CD4-positive, alpha-beta T cell treated with Interleukin-1 beta for 1 hour (primary cell): ENCODE data around the gene KCNN3.

Experiments
- DNase-seq, 2 donors: peaks; one replicate each; pipeline ENCODE4 v3.0.0-alpha.2; 2020 to 2022

The KCNN3 gene

DNA sequence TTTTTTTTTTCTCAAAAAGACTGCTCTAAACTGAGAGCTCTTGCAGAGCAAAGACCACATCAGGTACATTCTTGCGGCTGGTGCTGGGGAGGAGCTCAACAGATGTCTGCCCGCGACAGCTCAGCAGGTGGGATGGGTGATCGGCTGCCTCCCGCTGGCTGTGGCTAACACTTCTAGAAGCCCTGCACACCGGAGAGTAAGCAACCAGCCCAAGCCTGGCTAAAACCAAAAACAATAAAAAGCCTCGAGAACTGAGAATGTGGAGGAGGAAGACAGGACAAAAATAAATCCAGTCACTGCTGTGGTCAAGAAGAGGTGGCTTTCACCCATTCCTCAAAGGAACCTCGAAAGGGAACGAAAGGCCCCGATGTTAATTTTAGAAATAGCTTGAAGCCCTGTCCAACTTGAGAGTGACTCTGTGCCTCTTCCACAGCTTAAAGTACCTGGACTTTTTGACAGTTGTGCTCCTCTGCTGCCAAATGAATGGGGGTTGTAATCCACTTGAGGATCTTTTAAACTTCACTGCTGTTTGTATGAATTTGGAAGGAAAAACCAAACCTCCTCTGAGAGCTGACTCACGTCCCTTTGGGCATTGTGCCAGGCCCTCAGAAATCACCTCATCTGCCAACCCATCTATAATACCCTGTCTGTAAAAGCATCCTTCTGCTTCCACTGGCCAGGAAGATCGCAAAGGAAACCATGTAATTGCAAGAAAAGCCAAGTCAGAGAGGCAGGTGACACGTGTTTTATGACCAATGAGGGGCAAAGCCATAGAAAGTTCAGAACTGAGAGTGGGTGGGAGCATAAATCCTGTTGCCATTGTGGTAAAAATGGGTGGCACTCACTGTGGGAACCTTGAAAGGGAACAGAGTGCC, 78.6 kb downstream of the KCNN3 start:
- DNase-seq, result peak; percentile 80 to 86

DNA sequence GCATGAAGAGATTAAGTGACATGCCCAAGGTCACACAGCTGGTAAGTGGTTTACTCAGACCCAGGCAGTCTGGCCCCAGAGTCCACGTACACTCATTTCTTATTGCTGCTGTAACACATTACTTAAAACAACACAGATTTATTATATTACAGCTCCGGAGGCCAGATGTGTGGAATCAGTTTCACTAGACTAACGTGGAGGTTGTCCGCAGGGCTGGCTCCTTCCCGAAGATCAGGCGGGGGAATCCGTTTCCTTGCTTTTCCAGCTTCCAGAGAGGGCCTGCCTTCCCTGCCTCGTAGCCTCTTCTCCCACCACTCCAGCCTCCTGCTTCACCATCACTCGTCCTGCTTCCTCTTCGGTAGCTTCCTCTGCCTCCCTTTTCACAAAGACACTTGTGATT, 81.2 kb downstream of the KCNN3 start:
- DNase-seq, result no peak

DNA sequence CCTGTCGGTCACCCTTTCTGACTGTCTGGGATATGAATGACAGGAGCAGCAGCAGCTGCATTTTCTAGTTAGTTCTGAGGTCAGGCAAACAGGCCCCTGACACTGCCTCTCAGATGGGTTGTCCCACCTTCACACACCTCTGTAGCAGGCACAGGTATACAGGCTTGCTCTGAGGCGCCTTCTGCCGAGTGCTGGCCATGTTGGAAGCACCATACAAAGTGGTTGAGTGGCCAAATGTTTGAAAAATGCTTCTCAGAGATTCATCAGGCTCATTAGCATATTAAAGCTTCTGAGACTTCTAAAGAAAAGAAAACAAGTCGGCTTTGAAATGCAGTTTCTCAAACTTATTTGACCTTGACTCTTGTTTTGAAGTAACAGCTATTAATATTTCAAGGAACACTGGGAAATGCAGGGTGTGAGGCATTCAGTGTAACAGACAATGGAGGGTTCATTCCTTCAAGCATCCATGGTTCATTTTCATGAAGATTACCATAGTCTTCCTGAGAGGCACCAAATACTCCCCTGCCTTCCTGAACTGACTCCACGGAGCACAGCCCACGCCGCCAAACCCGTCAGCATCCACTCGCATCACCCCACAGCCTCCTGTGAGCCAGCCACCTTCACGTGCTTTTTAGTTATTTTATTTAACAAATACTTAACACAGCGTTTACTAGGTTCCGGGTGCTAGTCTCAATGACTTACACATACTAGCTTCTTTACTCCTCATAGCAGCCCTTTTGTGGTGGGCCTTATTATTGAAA, 81.8 kb downstream of the KCNN3 start:
- no peak for DNase-seq

DNA sequence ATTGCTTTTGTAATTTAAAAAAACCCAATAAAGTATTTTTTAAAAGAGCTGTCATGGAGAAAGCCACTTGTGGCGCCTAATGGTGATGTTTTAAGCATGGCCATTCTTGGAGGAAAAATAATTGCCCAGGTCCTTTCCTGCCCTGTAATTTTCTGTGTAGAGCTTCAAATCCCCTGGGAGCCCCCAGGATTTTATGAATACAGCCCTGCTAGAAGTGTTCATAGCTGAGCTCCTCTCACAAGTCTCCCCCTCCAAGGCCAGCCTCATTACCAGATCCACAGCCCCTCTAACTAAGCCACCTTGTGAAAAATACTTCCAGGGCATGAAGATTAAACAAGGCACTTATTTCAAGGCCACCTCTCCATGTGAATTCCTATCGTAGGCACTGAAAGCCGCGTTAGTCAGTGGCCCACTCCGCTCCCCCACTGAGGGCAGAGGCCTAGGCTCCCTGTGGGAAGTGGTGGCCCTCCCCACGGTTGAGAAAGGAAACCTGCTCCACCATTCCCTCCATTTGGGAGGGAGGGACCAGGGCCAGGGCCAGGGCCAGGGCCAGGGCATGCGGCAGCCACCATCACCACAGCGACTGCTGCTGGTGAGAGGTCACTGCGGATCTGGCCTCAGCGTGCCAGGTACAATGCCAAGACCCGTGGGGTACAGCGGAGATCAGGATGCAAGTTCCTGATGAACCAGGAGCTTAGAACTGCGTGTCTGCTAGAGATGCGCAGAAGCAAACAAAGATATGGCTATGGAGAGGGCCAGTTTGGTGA, 83.1 kb downstream of the KCNN3 start:
- no peak for DNase-seq

DNA sequence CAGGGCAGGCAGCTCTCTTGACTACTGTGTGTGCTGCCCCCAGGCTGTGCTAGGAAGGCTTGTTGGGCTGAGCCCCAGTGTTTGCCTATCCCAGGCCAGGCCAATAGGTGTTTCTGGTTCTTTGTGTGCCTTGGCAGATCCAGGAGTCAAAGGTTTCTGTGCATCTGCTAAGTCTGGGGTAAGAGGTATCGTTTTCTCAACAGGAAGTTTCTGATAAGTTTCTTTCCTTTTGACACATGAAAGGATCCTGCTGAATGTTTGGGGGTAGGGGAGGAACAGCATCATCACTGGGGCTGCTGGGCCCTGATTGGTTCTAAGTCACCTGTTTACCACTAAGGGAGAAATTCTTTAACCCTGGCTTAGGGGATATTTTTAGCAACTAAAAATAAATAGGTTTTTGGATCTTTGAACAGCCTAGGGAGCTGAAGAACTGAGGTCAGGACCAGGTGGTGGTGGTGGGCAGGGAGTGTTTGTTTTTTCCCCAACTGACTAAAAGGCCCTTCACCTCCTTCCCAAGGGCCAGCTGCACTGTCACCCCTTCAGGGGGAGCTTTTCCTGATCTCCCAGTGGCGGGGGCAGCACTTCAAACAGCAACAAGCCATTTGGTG, 85.1 kb downstream of the KCNN3 start:
- DNase-seq, result peak; percentile 61 to 71

DNA sequence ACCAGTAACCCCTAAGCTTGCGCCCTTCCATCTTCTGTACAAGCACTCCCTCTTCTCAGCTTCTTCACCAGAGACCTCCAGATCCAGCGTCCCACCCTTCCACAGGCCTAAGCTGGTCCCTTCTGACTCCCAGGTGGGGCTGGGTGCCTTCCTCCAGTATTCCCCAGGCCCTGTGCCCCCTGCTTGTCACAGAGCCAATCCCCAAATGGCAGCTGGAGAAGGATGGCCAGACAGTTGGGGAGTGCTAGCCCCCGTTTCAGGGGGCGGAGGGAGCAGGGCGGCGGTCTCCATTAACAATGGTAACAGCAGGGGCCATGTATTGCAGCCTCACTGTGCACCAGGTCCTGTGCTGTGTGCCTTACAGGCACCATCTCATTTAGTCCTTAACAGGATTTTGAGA, 85.7 kb downstream of the KCNN3 start:
- no peak for DNase-seq

DNA sequence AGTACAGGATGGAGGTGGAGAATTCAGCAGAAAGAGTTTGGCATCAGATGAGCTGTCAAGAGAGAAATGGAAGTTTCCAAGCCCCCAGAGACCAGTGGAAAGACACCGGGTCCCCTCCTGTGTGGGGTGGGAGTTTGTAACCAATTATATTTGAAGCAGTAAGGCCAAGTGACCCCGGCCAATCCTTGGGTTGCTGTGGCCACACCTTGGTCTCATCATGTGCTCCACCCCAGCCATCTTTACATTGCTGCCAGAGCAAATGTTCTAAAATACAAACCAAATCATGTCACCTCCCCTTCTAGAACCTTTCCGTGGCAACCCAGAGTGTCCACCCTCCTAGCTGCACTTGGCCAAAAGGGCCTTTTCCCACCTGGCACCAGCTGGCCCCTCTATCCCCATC, 86.1 kb downstream of the KCNN3 start:
- DNase-seq, result no peak

DNA sequence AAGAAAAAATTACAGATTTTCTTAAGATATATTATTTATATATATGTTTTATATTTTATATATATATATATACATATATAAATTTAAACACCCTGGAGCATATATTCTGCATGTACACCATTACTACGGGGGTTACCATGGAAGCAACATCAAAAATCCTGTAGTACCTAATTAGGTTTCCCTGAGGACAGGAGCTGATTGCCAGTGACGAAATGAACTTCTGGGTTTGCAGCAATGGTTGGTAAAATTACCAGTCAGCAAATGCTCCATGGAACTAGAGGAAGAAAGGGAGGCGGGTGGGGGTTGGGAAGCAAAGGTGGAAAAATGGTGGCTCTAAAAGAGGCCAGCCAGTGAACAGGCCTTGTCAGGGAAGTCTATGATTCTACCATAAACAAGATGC, 89.5 kb downstream of the KCNN3 start:
- no peak for DNase-seq

DNA sequence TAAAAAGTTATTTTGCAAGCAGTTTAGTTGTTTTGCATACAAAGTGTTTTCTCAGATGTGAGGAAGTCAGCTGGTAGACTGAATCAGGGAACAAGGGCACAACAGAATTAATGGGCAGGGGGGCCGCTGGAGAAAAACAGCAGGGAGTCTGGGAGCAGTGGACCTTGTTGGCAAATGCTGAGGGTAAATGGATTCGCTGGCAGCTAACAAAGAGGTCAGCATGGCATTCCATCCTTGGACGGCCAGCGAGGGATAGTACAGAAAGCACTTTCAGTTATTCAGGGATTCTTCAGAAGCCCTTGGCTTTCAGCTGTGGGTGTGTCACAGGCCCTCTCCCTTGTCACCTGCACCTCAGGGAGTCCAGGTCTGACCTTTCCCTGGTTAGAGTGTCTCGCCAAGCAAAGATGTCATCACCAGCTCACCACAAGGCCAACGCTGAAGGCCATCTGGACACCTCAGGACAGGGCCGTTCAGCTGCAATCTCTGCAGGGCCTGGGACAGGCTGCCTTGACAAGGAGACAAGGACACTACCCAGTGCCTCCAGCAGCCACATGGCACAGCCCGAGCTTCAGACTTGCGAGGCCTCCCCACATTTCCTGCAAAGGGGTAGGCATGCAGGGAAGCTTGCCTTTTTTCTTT, 90.4 kb downstream of the KCNN3 start:
- DNase-seq, result no peak

DNA sequence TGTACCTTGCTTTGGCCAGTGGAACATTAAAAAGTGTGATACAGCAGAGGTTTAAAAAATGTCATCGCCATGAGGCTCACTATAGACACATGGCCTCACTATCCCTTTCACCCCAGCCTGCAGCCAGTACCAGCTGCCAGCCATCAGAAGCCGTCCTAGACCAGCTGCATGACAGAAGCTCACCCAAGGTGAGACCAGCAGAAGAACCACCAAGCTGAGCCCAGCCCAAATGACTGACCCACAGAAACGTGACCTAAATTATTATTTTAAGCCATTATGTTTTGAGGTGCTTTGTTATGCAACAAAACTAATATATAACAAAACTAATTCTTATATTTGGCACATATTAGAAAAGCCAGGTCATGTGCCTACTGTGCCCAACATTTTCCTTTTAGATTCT, 91.1 kb downstream of the KCNN3 start:
- DNase-seq, result no peak

DNA sequence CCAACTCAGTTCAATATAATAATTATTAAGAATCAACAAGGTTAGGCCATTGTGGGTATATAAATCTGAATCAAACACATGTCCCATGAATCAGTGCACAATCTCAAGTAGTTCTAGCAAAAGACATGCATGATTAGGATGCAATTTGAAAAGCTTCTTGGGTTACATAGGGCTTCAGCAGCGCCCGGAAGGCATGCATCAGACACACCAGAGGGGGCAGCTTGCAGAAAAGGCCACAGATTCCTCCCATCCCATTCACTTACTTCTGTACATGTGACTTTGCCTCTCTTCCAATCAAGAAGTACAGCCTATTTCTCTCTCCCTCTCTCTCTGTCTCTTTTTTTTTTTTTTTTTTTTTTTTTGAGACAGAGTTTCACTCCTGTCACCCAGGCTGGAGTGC, 91.8 kb downstream of the KCNN3 start:
- DNase-seq, result no peak

DNA sequence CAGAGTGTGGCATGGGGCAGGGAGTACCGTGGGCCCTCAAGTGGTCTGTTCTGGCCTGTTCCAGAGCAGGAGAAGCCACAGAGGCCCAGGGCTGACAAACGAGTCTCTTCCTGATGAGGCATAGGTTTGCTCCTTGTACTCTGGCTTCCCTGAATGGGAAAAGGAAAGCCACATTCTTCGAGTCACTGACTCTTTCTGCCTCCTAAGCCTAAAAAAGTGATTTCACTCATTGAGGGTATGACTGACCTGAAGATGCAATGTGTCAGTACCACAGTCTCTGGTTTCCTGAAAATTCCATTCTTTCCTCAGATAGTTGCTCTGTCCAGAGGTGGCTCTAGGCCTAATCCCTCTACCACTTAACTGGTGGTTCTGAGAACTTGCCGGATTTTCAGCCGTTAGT, 92.3 kb downstream of the KCNN3 start:
- DNase-seq, result no peak

DNA sequence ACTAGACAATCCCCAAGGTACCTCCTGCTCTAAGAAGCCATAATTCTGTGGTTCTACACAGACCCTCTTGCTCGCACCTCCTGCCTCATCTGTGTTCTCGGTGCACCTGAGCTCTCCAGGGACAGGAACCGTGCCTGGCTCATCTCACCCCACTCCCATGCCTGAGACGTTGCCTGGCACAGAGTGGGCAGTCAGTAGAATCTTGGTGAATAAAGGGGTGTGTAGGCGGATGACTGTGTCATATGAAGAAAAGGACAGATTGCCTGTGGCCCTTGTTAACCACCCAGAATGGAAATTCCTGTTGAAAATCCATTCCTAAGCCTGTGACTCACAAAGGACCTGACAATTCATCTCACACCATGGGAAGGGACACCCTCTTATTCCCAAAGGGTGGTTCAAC, 92.9 kb downstream of the KCNN3 start:
- no peak for DNase-seq

DNA sequence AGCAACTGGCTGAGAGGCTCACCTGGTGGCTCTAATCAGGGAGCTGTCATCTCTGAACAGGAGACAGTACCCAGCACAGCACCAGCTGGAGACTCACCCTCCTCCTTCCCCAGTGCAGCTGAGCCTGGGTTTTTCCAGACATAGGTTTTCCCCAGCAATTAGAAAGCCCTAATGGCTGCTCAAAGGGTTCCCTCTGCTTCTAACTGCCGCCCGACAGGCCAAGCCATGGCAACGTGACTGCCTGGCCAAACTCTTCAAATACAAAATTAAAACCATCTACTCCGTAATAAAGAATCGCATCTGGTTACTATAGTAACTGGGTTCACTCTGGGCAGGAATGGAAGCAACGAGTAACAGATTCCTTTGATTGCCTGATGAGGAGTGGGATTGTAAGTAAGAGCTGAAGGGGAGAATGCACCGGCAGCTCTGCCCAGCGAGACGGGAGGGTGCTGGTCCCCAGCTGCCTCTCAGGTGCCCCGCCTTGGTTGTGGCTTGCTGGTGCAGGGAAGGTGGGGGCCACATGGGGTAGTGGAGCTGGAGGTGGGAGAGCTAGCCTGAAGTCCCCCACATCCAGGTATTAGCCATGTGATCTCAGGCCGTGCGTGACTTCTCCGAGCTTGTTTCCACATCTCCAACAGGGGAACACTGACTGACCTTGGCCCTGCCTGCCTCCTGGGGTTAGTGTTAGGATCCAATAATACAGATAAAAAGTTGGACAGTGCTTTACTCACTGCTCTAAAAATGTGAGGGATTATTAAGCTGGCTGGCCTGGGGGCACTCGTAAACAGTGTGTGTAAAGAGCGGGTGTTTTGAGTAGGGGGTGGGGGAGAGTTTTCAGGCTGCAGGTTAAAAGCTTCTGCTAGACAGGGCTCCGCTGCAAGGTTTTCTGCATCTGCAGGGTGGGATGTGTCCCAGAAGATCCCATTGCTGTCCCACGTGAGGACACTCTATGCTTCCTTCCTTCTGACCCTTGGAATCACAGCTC, 94.2 kb downstream of the KCNN3 start:
- no peak for DNase-seq

DNA sequence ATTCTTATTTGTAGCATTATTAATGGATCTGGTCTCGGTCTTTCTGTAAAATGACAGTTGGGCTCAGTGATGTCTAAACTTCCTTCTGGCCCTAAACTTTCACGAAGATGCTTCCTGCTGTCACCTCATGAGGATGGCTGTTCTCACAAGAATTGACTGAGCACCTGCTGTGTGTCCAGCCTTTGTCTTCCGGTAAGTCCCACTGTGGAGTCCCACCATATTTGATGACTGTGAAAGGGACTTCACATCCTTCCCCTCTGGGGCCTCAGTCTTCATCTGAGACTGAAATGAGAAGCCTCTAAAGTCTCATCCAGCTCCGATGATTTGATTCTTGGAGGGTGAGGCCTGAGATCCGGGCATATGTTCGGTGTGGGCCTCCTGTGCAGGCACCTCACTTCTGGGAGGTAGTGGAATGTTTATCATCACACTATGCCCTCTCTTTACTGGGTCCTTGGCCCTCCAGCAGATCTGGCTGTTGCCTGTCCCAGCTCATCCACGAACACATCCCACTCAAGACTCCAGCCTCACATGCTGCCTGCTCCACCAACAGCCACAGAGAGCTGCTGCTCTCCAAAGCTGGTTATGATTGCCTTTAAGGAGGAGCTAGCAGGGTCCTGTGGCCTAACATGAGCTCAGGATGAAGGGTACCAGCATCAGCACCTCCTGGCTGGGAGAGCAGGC, 95.8 kb downstream of the KCNN3 start:
- DNase-seq, result no peak

DNA sequence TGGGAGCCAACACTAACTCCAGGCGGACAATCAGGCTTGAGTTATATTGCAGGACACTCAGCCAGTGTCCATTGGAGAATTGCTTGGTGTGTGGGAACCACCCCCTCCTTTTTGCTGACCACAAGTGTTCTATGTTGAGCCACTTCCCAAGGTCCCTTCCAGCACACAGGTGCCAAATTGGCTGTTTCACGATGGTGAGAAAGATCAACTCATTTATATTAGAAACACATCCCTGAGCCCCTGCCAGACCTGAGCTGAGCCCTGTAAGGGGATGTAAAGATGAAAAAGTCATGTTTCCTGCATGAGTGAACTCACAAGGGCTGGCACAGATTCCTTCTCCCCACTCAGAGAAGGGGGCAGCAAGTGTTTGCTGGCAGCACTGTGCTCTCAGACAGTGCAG, 96.5 kb downstream of the KCNN3 start:
- DNase-seq, result no peak

DNA sequence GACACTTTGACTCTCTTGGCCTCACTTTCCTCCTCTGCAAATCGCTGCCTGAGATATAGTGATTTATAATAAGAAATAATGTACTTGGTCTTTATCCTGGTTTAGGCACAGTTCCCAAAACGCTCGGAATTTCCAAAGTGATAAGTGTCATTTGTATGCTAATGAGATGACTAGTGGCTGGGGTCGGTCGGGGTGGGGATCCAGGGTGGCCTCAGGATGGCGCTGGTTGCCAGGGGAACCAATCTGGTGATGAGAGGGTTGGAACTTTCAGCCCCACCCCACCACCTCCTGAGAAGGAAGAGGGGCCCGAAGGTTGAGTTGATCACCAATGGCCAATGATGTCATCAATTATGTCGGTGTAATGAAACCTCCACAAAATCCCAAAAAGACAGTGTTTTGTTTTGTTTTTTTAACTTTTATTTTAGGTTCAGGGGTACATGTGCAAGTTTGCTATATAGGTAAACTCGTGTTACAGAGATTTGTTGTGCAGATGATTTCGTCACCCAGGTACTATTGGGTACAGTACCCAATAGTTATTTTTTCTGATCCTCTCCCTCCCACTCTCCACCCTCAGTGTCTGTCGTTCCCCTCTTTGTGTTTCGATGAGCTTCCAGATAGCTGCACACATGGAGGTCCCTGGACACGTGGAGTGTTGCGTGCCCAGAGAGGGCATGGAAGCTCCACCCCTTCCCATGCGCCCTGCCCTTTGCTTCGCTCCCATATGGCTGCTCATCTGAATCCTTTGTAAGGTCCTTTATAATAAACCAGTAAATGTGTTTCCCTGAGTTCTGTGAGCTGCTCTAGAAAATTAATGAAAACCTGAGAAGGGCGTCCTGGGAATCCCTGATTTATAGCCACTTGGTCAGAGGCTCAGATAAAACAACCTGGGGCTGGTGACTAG, 97.2 kb downstream of the KCNN3 start:
- DNase-seq, result peak; percentile 4 to 29

DNA sequence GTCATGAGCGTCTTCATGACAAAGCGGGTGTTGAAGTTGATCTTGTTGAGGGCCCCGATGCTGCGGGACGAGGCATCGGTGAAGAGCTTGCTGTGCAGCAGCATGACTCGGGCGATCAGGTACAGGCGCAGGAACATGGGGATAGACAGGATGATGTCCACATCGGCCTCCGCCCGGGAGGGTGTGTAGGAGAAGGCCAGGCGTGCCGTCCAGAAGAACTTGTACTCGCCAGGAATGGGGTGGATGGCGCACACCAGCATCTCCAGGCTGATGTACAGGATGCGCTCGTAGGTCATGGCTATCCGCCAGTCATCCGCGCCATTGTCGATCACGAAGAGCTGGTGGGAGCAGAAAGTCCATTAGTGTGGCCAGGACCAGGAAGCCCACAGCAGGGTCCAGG, 98.0 kb downstream of the KCNN3 start:
- DNase-seq, result no peak

DNA sequence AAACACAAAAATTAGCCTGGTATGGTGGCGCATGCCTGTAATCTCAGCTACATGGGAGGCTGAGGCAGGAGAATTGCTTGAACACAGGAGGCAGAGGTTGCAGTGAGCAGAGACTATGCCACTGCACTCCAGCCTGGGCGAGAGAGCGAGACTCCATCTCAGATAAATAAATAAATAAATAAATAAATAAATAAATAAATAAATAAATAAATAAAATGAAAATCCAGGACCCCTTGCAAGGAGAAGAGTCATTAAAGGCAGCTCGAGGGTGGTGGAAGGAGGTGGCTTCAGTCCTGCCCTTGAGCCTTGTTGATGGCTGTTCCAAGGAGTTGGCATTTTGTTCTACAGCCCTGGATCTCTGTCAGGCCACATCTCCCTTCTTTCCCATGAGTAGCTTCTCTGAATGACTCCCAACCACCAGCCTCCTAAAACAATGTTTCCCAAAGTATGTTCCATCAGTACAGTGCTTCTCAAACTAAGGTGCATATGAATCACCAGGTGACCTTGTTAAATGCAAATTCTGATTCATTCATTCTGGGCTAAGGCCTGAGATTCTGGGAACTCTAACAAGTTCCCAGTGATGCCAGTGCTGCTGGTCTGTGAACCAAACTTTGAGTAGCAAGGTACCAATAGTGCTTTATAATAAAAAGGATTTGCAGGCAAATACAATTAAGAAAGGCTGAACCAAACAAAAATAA, 99.0 kb downstream of the KCNN3 start:
- DNase-seq, result no peak
